GM21515 (cell line): ENCODE data around the gene HSD3B2.
"Not testable (repeated sequence)": the region's sequence is repeated elsewhere in the genome, so short reads cannot be mapped to it uniquely, and the experiment has no call there.

ENCODE experiments used
- ATAC-seq: cut with Tn5 transposase; IDR thresholded peaks from one replicate; pipeline ENCODE4 v1.9.1; 2021; ENCODE audit not compliant: unreplicated experiment

HSD3B2 gene

DNA sequence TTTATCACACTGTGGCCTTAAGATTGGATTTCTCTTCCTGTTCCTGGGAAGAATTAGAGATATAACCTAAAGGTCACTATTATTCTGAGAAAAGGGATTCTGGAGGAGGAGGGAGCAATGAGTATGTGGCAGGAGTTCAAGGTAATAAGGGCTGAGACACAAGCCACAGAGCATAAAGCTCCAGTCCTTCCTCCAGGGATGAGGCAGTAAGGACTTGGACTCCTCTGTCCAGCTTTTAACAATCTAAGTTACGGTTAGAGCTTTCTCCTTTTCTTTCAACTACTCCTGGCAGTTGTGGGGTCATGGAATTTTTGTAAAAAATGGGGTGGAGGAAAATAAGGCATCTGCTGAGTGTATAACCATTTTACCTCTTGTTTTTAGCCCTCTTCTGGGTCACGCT lies at the start of gene HSD3B2:
TSS of gene HSD3B2 (plus strand) at position 201 of the 400 bp plus-strand sequence. CDS start 270 bp downstream, outside the sequence.
- no peak for ATAC-seq

- no peak for ATAC-seq
Measured at GRCh38 chr1:119366424-119366823, 48.5 kb upstream of the HSD3B2 start.

GRCh38 chr1:119367432-119368124 lies 47.4 kb upstream of the HSD3B2 start:
- no peak for ATAC-seq

DNA sequence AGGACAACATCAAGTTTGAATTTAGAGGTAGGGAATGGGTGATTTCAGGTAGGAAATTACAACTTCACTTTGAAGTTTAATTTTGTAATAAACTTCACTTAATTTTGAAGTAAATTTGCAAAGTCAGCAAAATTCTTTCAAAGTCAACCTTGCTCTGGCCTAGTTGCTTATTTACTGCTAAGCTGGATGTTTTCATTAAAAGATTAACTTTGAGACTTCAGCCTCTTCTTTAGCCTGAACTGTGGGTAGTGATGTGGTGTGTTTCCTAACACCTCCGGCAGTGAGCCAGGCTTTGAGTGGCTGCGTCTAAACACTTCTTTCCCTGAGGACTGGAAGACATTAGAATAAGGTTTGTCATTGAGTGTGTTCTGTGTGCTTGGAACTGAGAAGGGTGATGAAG lies 46.4 kb upstream of the HSD3B2 start, which contains the start of gene HAO2:
TSS of gene HAO2 (plus strand) at position 232 of the 400 bp plus-strand sequence. CDS start 12,301 bp downstream, outside the sequence.
- ATAC-seq: no peak

DNA sequence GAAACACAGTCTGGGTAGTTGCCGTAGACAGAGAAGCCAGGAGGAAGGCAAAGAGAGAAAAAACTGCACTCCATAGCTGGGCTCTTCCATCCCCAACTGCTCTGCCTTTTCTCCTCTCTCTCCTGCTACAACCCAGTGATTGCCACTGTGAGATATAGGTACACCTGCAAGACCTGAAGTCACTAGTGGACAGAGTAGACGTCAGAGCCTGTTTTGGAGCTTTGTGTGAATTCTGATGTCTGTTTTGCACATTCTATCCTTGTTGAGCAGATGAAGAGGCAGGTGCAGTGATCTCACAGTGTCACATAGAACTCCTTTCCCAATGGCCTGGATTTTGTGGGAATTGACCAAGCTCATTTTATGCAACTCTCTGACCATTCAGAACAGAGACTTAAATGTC lies 44.2 kb upstream of the HSD3B2 start:
- no peak for ATAC-seq

DNA sequence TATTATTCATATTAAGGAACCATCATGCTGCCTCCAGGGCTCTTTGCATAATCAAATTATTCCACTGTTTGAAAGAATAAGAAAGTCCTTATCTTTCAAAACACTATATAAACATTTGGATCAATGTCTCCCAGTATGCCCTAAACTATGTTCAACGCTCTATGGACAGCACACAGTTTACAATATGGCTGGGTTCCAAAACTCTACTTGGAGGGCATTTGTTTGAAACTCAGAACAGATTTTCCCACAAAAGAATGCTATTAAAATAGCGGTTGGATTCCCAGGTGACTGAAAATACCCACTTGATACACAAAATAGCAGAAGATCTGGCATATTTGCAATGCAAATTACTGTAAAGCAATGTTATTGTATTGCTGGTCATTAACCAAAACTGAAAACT lies 43.1 kb upstream of the HSD3B2 start:
- ATAC-seq: no peak

DNA sequence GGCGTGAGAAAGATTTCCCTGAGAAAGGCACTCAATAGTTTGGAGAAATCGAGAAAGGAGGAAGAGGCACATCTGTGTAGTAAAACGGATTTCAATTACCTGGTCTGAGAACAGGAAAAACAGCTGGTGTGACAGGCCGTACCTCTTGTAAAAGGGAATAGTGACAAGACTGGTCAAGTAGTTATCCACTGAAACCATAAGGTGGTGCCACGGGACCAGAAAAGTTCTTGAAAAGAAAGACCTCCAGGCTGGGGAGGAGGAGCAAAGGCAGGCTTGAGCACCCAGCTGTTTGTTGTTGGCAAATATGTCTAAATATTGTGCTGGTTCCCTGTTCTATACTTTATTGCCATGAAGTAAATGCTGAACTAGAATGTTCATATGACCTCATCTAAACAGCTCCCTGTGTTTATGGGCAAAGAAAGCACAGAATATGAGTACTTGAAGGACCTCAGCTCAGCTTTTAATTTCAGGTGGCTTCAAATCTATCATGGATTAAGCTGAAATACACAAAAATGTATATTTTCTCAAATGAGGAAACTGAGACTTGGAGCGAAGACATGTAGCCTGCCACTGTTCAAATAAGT lies 42.4 kb upstream of the HSD3B2 start:
- peak; percentile 75 for ATAC-seq

DNA sequence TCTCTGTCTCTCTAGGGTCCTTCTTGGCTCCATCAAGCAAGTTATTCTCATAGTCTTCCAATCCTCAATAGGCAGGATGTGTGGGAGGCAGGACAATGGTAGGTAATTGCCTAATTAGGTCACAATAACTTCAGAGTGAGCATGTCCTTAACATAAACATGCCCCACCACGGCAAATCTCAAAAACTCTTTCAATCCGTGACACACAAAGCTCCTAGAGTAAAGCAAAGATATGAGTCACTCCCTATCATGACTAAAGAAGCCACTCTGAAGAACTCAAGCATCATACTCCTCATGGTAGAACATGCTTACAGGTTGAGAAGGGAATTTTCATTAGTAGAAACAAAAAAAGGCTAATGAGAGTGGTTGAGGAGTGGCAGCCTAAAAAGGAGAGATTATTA lies 41.5 kb upstream of the HSD3B2 start:
- ATAC-seq: no peak

DNA sequence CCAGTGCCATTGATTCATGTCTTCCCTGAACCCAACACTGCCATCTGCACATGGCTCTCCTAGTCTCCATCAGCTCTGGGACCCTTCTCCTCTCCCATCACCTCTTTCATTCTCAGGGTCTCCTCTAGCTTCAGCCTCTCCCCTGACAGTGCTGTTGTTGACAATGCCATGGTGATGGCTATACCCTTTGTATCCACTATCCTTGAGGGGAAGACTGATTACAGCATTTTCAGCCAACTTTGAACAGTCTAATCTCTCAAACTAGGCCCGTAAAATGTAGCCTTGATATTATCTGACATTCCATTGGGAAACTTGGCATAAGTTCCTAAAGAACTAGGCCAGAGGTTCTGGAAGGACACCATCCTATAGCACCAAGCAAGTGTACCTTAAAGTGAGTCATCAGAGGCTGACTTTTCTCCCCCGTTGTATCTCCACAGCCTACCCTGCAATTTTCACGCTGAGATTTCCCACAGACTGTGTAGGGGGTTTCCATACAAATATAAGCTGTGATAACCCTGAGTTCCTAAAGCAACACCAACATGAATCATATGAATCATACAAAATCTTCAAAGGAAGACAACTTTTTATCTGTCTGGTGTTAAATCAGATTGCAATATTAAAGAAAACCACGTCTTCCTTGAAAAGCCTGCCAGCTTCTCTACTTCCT lies 40.6 kb upstream of the HSD3B2 start:
- no peak for ATAC-seq

DNA sequence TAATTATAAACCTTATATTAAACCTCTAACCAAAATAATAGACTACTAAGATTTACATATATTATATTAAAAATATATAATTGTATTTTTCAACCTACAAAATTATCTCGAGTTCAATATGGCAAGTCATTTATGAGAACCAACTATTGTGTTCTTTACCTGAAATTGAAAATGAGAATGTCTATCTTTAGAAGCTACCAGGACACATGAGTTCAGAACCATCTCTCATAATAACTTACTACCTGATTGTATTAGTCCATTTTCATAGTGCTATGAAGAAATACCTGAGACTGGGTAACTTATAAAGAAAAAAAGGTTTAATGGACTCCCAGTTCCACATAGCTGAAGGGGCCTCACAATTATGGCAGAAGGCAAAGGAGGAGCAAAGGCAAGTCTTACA lies 39.6 kb upstream of the HSD3B2 start:
- no peak for ATAC-seq

DNA sequence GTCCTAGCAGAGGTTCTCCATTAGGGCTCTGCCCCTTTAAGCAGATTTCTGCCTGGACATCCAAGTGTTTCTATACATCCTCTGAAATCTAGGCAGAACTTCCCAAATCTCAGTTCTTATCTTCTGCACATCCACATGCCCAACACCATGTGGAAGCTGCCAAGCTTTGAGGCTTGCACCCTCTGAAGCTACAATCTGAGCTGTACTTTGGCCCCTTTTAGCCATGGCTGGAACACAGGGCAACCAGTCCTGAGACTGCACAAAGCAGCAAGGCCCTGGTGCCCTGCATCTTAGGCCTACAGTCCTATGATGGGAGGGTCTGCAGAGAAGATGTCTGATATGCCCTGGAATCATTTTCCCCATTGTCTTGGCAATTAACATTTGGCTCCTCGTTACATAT lies 38.4 kb upstream of the HSD3B2 start:
- ATAC-seq: no peak

DNA sequence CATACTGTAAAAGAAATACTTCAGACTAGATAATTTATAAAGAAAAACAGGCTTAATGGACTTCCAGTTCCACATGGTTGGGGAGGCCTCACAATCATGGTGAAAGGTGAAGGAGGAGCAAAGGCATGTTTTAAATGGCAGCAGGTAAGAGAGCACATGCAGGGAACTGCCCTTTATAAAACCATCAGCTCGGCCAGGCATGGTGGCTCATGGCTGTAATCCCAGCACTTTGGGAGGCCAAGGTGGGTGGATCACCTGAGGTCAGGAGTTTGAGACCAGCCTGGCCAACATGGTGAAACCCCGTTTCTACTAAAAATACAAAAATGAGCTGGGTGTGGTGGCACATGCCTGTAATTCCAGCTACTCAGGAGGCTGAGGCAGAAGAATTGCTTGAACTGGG lies 37.4 kb upstream of the HSD3B2 start:
- ATAC-seq: not testable (repeated sequence)

- ATAC-seq: no peak
Measured at GRCh38 chr1:119379117-119379516, 35.8 kb upstream of the HSD3B2 start.

- ATAC-seq: no peak
Measured at GRCh38 chr1:119380304-119380703, 34.6 kb upstream of the HSD3B2 start.

GRCh38 chr1:119380983-119381662 lies 33.8 kb upstream of the HSD3B2 start:
- no peak for ATAC-seq

DNA sequence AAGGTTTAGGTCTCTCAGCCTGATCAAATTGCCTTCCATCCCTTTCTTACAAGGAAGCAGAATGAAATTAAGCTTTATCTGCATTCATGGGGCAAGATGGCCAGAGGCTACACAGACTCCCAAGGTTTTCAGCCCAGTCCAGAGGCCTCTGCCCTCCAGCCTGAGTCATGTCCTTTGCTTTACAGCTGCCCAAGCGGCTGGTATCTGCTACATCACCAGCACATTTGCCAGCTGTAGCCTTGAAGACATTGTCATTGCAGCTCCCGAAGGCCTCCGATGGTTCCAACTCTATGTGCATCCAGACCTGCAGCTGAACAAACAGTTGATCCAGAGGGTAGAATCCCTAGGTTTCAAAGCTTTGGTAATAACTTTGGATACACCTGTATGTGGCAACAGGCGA lies 30.4 kb upstream of the HSD3B2 start:
- no peak for ATAC-seq

- ATAC-seq: no peak
Measured at GRCh38 chr1:119385650-119386049, 29.3 kb upstream of the HSD3B2 start.

DNA sequence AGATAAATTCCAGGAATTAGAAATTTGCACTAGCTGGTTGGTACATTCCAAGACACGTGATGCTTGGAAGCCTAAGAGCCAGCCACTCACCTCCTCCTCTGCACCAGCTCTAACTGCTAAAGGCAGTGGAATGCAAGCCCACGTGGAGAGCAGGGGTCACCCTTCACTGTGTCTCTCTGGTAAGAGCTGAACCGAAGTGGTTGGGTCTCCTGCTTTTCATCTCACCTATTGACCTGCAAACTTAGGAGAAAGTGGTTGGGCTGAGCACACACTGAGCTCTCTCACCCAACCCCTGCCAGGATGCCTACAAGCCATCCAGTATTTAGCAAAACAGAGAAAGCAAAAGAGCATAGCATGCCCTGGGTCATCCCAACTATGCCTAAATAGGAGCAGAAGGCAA lies 27.1 kb upstream of the HSD3B2 start:
- ATAC-seq: no peak

DNA sequence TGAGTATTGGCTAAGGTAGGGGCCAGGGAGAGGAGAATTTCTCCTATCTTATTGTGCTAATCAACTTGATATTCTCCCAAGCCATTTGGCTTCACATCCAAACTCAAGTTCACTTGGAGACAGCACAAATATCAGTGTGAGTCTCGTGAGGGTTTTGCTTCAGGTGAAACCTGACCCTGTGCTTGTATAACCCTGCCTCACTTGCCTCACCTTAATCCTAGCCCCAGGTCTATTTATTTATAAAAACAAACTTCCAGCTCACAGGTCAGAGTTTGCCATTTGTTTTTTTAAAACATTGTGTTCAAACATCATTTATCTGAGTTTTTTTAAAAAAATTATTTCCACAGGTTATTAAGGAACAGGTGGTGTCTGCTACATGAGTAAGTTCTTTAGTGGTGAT lies 26.5 kb upstream of the HSD3B2 start:
- no peak for ATAC-seq

GRCh38 chr1:119390526-119390925 lies 24.4 kb upstream of the HSD3B2 start:
- no peak for ATAC-seq

DNA sequence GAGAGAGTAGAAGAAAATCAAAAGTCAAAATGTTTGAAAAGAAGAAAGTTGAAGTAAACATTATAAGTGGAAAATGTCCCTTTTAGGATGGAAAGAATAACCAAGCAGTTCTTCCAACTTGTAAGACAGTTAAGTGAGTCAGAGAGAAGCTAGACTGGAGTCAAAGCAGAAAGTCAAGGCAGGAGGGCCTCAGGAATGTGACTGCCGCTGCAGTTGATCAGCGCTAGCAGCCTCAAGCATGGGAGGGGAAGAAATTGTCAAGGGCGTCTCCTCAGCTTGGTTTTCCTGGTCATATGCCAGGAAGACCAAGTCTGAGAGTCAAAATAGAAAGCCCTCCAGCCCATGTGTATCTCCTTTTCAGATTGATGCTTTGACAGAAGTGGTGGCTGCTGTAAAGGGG lies 23.2 kb upstream of the HSD3B2 start:
- no peak for ATAC-seq

GRCh38 chr1:119394085-119394484 lies 20.9 kb upstream of the HSD3B2 start:
- ATAC-seq: no peak
